SK-N-MC (cell line): ENCODE data around the gene TRIM32.

Source experiments
- DNase-seq: peaks from one replicate; pipeline ENCODE4 v3.0.0-alpha.2; 2011; ENCODE audit warnings: low read depth, low spot score
- H3K27ac ChIP-seq: fragments of 200-600 bp; sonication (generic); 2 replicates; pipeline ENCODE4 v1.5.1; 2016; ENCODE audit warnings: mixed run types
- H3K36me3 ChIP-seq: fragments of 200-600 bp; sonication (generic); 2 replicates; pipeline ENCODE4 v1.6.1; 2017; ENCODE audit warnings: antibody characterized with exemption, low read length, mixed read lengths; ENCODE audit not compliant: insufficient read depth
- H3K4me3 ChIP-seq: fragments of 200-600 bp; sonication (generic); 2 replicates; pipeline ENCODE4 v1.5.1; 2016
- H3K9ac ChIP-seq: fragments of 200-600 bp; sonication (generic); 2 replicates; pipeline ENCODE4 v1.8.0; 2017; ENCODE audit warnings: mixed run types, mixed read lengths; ENCODE audit not compliant: insufficient read length
- H3K9me3 ChIP-seq: fragments of 200-600 bp; sonication (generic); 2 replicates; pipeline ENCODE4 v1.6.1; 2017; ENCODE audit warnings: low read depth, mild to moderate bottlenecking, antibody characterized with exemption, low read length, moderate library complexity, mixed read lengths
- EZH2 ChIP-seq: fragments of 200-600 bp; sonication (generic); IDR thresholded peaks from one replicate; pipeline ENCODE4 v1.6.1; 2017; ENCODE audit warnings: antibody characterized with exemption
- FOXP2 ChIP-seq: optimal IDR thresholded peaks from 2 replicates; pipeline ENCODE3; 2011; ENCODE audit warnings: mild to moderate bottlenecking, moderate library complexity; ENCODE audit not compliant: insufficient read depth; ENCODE audit errors: extremely low read length, control extremely low read depth
- POLR2AphosphoS5 ChIP-seq: IDR thresholded peaks from 2 replicates; pipeline ENCODE4 v1.6.1; 2012; ENCODE audit warnings: mild to moderate bottlenecking, low read depth, low read length, borderline replicate concordance

The TRIM32 gene, protein sequence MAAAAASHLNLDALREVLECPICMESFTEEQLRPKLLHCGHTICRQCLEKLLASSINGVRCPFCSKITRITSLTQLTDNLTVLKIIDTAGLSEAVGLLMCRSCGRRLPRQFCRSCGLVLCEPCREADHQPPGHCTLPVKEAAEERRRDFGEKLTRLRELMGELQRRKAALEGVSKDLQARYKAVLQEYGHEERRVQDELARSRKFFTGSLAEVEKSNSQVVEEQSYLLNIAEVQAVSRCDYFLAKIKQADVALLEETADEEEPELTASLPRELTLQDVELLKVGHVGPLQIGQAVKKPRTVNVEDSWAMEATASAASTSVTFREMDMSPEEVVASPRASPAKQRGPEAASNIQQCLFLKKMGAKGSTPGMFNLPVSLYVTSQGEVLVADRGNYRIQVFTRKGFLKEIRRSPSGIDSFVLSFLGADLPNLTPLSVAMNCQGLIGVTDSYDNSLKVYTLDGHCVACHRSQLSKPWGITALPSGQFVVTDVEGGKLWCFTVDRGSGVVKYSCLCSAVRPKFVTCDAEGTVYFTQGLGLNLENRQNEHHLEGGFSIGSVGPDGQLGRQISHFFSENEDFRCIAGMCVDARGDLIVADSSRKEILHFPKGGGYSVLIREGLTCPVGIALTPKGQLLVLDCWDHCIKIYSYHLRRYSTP

DNA sequence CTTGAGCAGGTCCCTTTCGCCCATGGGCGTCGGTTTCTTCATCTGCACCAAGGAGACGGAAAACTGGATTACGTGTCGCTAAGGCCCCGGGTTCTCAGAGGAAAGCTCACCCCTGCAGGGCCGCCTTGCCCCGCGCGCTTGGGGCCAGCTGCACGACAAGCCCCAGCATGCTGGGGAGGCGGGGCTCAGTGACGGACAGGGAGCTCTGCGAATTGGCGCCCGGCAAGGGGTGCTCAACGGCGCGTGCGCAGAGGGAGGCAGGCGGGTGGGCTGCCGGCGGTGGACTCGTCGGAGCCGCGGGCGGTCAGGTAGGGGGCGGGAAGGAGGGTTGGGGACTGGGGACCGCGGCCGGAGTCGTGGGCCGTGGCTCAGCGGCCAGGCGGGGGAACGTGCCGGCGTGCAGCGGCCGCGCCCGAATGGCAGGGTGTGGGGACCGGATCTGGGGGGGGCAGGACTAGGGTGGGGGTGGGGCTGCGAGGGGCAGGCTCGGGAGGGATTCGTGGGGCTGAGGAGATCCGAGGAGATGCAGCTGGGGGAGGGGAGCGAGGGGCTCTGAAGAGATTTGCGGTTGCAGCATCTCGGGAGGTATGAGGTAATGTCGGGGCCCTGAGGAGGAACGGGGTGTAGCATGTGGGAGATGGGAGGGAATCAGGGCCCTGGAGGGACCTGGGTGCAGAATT, at the start of gene TRIM32:
TRIM32 (plus strand) TSS at position 232 of the 680 bp plus-strand sequence. CDS start 10,438 bp downstream, outside the sequence.
- no peaks in the 10 kb centered on the region for H3K9me3 ChIP-seq
- H3K9ac ChIP-seq: peak within 1 kb of the TSS; percentile 87
- H3K27ac ChIP-seq: no peak within 1 kb of the TSS
- DNase-seq: peak; percentile 24
- peak within 1 kb of the TSS; percentile 84 for H3K4me3 ChIP-seq
- 0 out of 2 replicates have a peak, but pooled peaks cover 4% of the 10 kb centered on the region for H3K36me3 ChIP-seq
- peak; percentile 90 for TF ChIP-seq POLR2AphosphoS5
- TF ChIP-seq EZH2: no peak
- TF ChIP-seq FOXP2: no peak

DNA sequence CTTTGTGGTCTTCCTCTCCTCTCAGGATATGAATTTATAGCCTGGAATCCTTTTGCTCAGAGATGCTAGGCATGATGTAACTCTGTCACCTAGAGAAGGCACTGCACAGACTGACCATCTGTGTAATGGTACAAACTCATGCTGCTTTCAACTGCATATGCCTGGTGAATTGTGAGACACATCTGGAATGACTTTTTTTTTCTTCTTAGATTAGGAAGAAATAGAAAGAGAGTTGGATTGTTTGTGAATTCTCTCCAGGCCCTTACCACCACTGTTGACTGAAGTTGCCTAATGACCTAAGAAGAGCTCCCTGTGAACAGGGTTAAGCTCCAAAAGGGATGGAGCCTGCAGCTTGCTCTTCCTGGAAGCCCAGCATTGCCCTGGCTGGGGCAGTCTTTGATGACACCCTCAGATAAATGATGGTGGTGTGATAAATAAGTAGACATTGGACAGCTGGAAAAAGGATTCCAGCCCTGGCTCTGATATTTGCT, 47.8 kb upstream of the TRIM32 start:
- Histone ChIP-seq H3K4me3 (no peak overlapping the region), H3K9ac (no peak overlapping the region), H3K27ac (no peak overlapping the region), H3K36me3 (0 out of 2 replicates have a peak, but pooled peaks cover 3% of the 10 kb centered on the region), H3K9me3 (no peaks in the 10 kb centered on the region)
- no peak for DNase-seq
- TF ChIP-seq EZH2 (no peak), POLR2AphosphoS5 (no peak), FOXP2 (no peak)

DNA sequence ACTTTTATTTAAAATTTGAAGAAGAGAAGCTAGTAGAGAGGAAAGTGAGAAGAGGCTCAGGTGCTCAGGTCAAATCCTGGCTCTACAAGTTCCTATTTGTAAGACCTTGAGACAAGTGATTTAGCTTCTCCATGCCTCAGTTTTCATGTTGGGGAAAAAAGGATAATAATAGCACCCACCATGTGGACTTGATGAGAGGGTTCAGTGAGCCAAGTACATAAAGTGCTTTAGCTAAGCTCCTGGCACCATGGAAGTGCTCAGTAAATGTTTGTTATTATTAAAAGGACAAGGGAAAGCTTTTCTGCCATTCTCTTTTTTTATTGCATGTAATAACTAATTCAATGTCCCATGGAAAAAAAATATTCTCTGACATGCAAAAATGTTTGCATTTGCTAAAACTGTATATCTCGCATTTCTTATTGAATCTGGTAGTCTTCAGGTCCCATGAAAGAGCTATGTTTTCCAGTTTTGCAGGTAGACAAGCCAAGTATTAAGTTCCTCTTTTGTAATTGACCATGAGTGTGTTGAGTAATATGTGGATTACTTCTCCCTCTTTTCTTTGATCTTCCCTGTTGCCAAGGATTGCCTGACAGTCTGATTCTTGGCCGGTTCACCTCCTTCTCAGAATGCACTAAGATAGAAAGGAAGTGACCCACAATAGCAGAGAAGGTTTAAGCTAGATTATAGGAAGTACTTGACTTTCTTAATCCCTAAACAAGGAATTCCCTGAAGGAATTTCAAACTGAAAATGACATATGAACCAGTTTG, 45.6 kb upstream of the TRIM32 start:
- Histone ChIP-seq H3K9ac (no peak overlapping the region), H3K36me3 (0 out of 2 replicates have a peak, but pooled peaks cover 3% of the 10 kb centered on the region), H3K4me3 (no peak overlapping the region), H3K27ac (no peak overlapping the region), H3K9me3 (no peaks in the 10 kb centered on the region)
- DNase-seq: no peak
- TF ChIP-seq EZH2 (no peak), POLR2AphosphoS5 (no peak), FOXP2 (no peak)

DNA sequence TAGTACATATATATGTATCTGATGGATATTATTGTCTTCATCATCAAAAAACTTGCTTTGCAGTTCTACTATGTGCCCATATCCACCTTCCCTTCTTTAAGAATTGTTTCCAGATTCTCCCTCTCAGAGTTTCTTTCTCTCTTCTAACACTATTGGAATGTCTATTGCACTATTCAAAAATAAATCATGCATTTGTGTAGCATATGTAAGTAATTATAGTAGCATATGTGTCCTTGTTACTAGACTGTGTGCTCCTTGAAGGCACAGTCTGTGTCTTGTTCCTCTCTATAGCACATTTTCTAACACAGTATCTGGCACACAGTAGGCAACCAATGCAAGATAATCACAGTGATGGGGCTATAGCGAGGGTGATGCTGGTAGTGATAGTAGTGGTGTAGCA, 43.4 kb upstream of the TRIM32 start:
- H3K9me3 ChIP-seq: no peaks in the 10 kb centered on the region
- TF ChIP-seq POLR2AphosphoS5 (no peak), EZH2 (no peak), FOXP2 (no peak)

DNA sequence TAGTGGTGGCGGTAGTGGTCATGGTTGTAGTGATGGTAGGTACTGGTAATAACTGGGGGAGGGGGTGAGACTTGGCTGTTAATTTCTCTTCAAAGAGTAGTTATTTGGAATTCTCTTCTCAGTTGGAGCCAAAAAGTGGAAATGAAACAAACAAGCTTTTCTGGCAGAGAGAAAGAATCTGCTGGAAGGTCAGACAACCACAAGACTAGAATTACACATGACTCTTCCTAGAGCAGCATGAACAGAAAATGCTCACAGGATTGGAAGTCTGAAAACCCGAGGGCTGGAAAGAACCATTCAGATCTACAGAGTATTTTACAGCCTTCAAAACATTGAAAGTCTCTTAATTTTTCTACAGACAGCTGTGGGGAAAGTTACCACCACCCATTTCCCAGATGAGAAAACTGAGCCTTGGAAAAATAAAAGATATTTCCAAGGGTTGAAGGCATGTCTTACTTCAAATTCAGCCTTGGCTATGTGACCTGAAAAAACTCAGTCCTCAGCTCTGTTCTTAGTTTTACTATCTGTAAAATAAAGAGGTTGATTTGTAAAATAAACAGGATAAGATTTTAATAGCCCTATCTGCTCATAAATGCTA, 42.9 kb upstream of the TRIM32 start:
- Histone ChIP-seq H3K9me3 (no peaks in the 10 kb centered on the region), H3K9ac (no peak overlapping the region), H3K4me3 (no peak overlapping the region), H3K27ac (no peak overlapping the region), H3K36me3 (0 out of 2 replicates have a peak, but pooled peaks cover 3% of the 10 kb centered on the region)
- TF ChIP-seq EZH2 (no peak), POLR2AphosphoS5 (no peak), FOXP2 (no peak)
- DNase-seq: no peak

More for the DNA sequence above, 43.4 kb upstream of the TRIM32 start:
- Histone ChIP-seq H3K9ac (no peak overlapping the region), H3K27ac (no peak overlapping the region), H3K4me3 (no peak overlapping the region), H3K36me3 (0 out of 2 replicates have a peak, but pooled peaks cover 3% of the 10 kb centered on the region)
- DNase-seq: no peak

DNA sequence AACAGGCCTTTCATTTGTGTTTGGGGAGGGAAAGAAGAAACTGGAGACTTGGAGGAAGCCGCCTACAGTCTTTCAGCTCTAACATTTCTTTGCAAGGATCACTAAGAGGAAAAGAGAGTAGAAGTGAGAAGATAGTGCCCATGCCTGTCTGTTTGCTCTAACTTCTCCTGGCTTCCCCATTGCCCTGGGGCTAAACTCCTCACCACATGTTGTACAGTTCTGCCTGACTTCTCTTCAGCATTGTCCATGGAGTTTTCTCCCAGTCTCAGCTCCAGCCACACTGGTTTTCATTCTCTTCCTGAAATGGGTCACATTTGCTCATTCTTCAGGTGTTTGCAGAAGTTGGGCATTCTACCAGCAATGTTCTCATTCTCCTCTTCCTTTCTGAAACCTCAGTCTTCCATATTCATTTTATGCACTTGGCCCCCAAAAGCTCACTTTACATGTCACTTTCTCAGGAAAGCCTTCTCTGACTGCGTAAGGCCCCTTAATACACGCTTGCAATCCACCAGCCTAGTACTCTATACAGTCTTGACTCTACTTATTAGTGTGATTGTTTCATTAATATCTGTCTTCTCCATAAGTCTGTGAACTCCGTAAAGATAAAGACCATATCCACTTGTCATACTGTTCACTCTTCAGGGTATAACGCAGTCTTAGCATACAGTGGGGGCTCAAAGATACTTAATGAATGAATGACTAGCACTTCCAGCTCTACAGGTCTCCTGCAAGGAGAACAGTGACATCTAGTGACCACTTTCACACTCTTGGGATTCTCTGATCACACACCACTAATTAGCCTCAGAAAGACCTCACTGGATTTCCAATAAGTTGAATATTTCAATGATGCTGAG, 40.2 kb upstream of the TRIM32 start:
- Histone ChIP-seq H3K9me3 (no peaks in the 10 kb centered on the region), H3K9ac (peak overlapping the region; percentile 46), H3K27ac (peak overlapping the region; percentile 81), H3K4me3 (0 out of 2 replicates have a peak overlapping the region, but pooled peaks have one; percentile 28), H3K36me3 (0 out of 2 replicates have a peak, but pooled peaks cover 3% of the 10 kb centered on the region)
- TF ChIP-seq POLR2AphosphoS5: no peak
- no peak for TF ChIP-seq EZH2
- TF ChIP-seq FOXP2: no peak
- peak; percentile 84 for DNase-seq

DNA sequence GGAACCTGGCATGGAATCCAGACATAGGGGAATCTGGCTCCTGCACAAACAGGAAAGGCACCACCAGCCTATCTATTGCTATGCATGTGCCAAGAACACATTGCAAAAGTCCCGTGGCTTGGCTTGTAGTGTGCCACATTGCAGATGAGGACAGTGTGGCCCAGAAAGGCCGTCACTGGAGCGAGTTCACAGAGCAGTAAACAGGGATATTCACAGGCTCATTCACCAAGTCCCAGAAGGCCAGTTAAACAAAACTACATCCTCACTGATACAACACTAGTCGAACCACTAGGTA, 39.6 kb upstream of the TRIM32 start:
- Histone ChIP-seq H3K9ac (no peak overlapping the region), H3K4me3 (no peak overlapping the region), H3K36me3 (0 out of 2 replicates have a peak, but pooled peaks cover 3% of the 10 kb centered on the region), H3K9me3 (no peaks in the 10 kb centered on the region), H3K27ac (peak overlapping the region; percentile 81)
- no peak for TF ChIP-seq FOXP2
- DNase-seq: no peak
